Measurements from ENCODE around the gene SERPINA4.

The SERPINA4 gene

GRCh38 chr14:94592457-94592856, 31.2 kb downstream of the SERPINA4 start:
- H2BK5ac ChIP-seq (ENCODE audit: low read length): no peak overlapping the region
- no peak overlapping the region for H3K4me2 ChIP-seq (ENCODE audit: low read length)
- no peaks in the 10 kb centered on the region for H3K4me1 ChIP-seq (ENCODE audit: control insufficient read depth, low read depth, low read length)
- H3K79me2 ChIP-seq (ENCODE audit: control insufficient read depth, insufficient read depth, low read length): no peaks in the 10 kb centered on the region
- no peak overlapping the region for H3K27ac ChIP-seq (ENCODE audit: low read depth, low read length)
- no peak overlapping the region for H2BK15ac ChIP-seq (replicated peaks; ENCODE audit: low read depth)
- no peaks in the 10 kb centered on the region for H3K27me3 ChIP-seq (ENCODE audit: insufficient read depth, low read length, poor library complexity)
- H3K36me3 ChIP-seq (ENCODE audit: control insufficient read depth, insufficient read depth, low read length): no peaks in the 10 kb centered on the region
- no peak overlapping the region for H4K8ac ChIP-seq (ENCODE audit: low read depth, low read length)
- no peak overlapping the region for H4K5ac ChIP-seq (ENCODE audit: low read length)
- H3K4ac ChIP-seq (ENCODE audit: low read depth, low read length): no peak overlapping the region
- H3K79me1 ChIP-seq (ENCODE audit: low read length): no peaks in the 10 kb centered on the region
- H3K9ac ChIP-seq (ENCODE audit: low read length): no peak overlapping the region
- no peak for DNase-seq
- no peak overlapping the region for H3K23ac ChIP-seq (ENCODE audit: low read length)
- H3K18ac ChIP-seq (ENCODE audit: low read length): no peak overlapping the region
- H2AK5ac ChIP-seq (ENCODE audit: low read length): no peak overlapping the region
- no peak overlapping the region for H3K56ac ChIP-seq (ENCODE audit: low read length)
- H2BK120ac ChIP-seq (ENCODE audit: low read depth, low read length): no peak overlapping the region
- H3K4me3 ChIP-seq (ENCODE audit: low read length): no peak overlapping the region

GRCh38 chr14:94593376-94593748, 32.1 kb downstream of the SERPINA4 start:
- Histone ChIP-seq H3K79me2 (ENCODE audit: control insufficient read depth, insufficient read depth, low read length) (no peaks in the 10 kb centered on the region), H3K4me3 (ENCODE audit: low read length) (no peak overlapping the region), H3K56ac (ENCODE audit: low read length) (no peak overlapping the region), H3K4me1 (ENCODE audit: control insufficient read depth, low read depth, low read length) (no peaks in the 10 kb centered on the region), H4K5ac (ENCODE audit: low read length) (no peak overlapping the region), H3K79me1 (ENCODE audit: low read length) (no peaks in the 10 kb centered on the region), H2AK5ac (ENCODE audit: low read length) (no peak overlapping the region), H2BK15ac (replicated peaks; ENCODE audit: low read depth) (no peak overlapping the region), H3K4ac (ENCODE audit: low read depth, low read length) (no peak overlapping the region), H2BK120ac (ENCODE audit: low read depth, low read length) (no peak overlapping the region), H2BK5ac (ENCODE audit: low read length) (no peak overlapping the region), H3K27me3 (ENCODE audit: insufficient read depth, low read length, poor library complexity) (no peaks in the 10 kb centered on the region), H3K4me2 (ENCODE audit: low read length) (no peak overlapping the region), H3K36me3 (ENCODE audit: control insufficient read depth, insufficient read depth, low read length) (no peaks in the 10 kb centered on the region), H4K8ac (ENCODE audit: low read depth, low read length) (no peak overlapping the region), H3K9ac (ENCODE audit: low read length) (no peak overlapping the region), H3K23ac (ENCODE audit: low read length) (no peak overlapping the region), H3K18ac (ENCODE audit: low read length) (no peak overlapping the region), H3K27ac (ENCODE audit: low read depth, low read length) (no peak overlapping the region)
- no peak for DNase-seq
- no CpG with 5 or more reads among the region's 3 CpGs for WGBS (ENCODE audit: extremely low coverage, insufficient coverage, low lambda C conversion rate)

- Histone ChIP-seq H2BK15ac (replicated peaks; ENCODE audit: low read depth) (no peak overlapping the region), H3K4ac (ENCODE audit: low read depth, low read length) (no peak overlapping the region), H3K4me2 (ENCODE audit: low read length) (no peak overlapping the region), H3K36me3 (ENCODE audit: control insufficient read depth, insufficient read depth, low read length) (no peaks in the 10 kb centered on the region), H3K79me1 (ENCODE audit: low read length) (no peaks in the 10 kb centered on the region), H3K4me1 (ENCODE audit: control insufficient read depth, low read depth, low read length) (no peaks in the 10 kb centered on the region), H3K9ac (ENCODE audit: low read length) (no peak overlapping the region), H3K27ac (ENCODE audit: low read depth, low read length) (no peak overlapping the region), H3K18ac (ENCODE audit: low read length) (no peak overlapping the region), H2BK120ac (ENCODE audit: low read depth, low read length) (no peak overlapping the region), H2BK5ac (ENCODE audit: low read length) (no peak overlapping the region), H4K5ac (ENCODE audit: low read length) (no peak overlapping the region), H3K4me3 (ENCODE audit: low read length) (no peak overlapping the region), H2AK5ac (ENCODE audit: low read length) (no peak overlapping the region), H3K79me2 (ENCODE audit: control insufficient read depth, insufficient read depth, low read length) (no peaks in the 10 kb centered on the region), H3K27me3 (ENCODE audit: insufficient read depth, low read length, poor library complexity) (no peaks in the 10 kb centered on the region), H4K8ac (ENCODE audit: low read depth, low read length) (no peak overlapping the region), H3K56ac (ENCODE audit: low read length) (no peak overlapping the region), H3K23ac (ENCODE audit: low read length) (no peak overlapping the region)
- no peak for DNase-seq
- WGBS (ENCODE audit: extremely low coverage, insufficient coverage, low lambda C conversion rate): no CpG with 5 or more reads among the region's 4 CpGs
Observed at GRCh38 chr14:94593749-94594431, 32.6 kb downstream of the SERPINA4 start.

GRCh38 chr14:94594441-94594840, 33.2 kb downstream of the SERPINA4 start:
- H3K79me1 ChIP-seq (ENCODE audit: low read length): no peaks in the 10 kb centered on the region
- H3K27ac ChIP-seq (ENCODE audit: low read depth, low read length): no peak overlapping the region
- no peaks in the 10 kb centered on the region for H3K4me1 ChIP-seq (ENCODE audit: control insufficient read depth, low read depth, low read length)
- no peak overlapping the region for H3K4ac ChIP-seq (ENCODE audit: low read depth, low read length)
- no peak overlapping the region for H3K9ac ChIP-seq (ENCODE audit: low read length)
- H3K36me3 ChIP-seq (ENCODE audit: control insufficient read depth, insufficient read depth, low read length): no peaks in the 10 kb centered on the region
- H3K27me3 ChIP-seq (ENCODE audit: insufficient read depth, low read length, poor library complexity): no peaks in the 10 kb centered on the region
- H3K79me2 ChIP-seq (ENCODE audit: control insufficient read depth, insufficient read depth, low read length): no peaks in the 10 kb centered on the region
- DNase-seq: no peak
- no peak overlapping the region for H3K56ac ChIP-seq (ENCODE audit: low read length)
- no peak overlapping the region for H2AK5ac ChIP-seq (ENCODE audit: low read length)
- no peak overlapping the region for H3K23ac ChIP-seq (ENCODE audit: low read length)
- H3K4me2 ChIP-seq (ENCODE audit: low read length): no peak overlapping the region
- no peak overlapping the region for H4K5ac ChIP-seq (ENCODE audit: low read length)
- H3K4me3 ChIP-seq (ENCODE audit: low read length): no peak overlapping the region
- H2BK5ac ChIP-seq (ENCODE audit: low read length): no peak overlapping the region
- no peak overlapping the region for H2BK15ac ChIP-seq (replicated peaks; ENCODE audit: low read depth)
- no peak overlapping the region for H3K18ac ChIP-seq (ENCODE audit: low read length)
- no peak overlapping the region for H2BK120ac ChIP-seq (ENCODE audit: low read depth, low read length)
- H4K8ac ChIP-seq (ENCODE audit: low read depth, low read length): no peak overlapping the region
- WGBS (ENCODE audit: extremely low coverage, insufficient coverage, low lambda C conversion rate): no CpG with 5 or more reads among the region's 7 CpGs

- H4K5ac ChIP-seq (ENCODE audit: low read length): no peak overlapping the region
- no peaks in the 10 kb centered on the region for H3K27me3 ChIP-seq (ENCODE audit: insufficient read depth, low read length, poor library complexity)
- WGBS (ENCODE audit: extremely low coverage, insufficient coverage, low lambda C conversion rate): no CpG with 5 or more reads among the region's 2 CpGs
- no peak overlapping the region for H4K8ac ChIP-seq (ENCODE audit: low read depth, low read length)
- H3K18ac ChIP-seq (ENCODE audit: low read length): no peak overlapping the region
- H3K4ac ChIP-seq (ENCODE audit: low read depth, low read length): no peak overlapping the region
- no peak overlapping the region for H3K4me2 ChIP-seq (ENCODE audit: low read length)
- no peak overlapping the region for H3K9ac ChIP-seq (ENCODE audit: low read length)
- H3K79me1 ChIP-seq (ENCODE audit: low read length): no peaks in the 10 kb centered on the region
- no peak overlapping the region for H3K23ac ChIP-seq (ENCODE audit: low read length)
- no peak overlapping the region for H3K27ac ChIP-seq (ENCODE audit: low read depth, low read length)
- no peak overlapping the region for H2BK120ac ChIP-seq (ENCODE audit: low read depth, low read length)
- H2BK15ac ChIP-seq (replicated peaks; ENCODE audit: low read depth): no peak overlapping the region
- no peak overlapping the region for H2AK5ac ChIP-seq (ENCODE audit: low read length)
- no peak overlapping the region for H3K4me3 ChIP-seq (ENCODE audit: low read length)
- no peaks in the 10 kb centered on the region for H3K36me3 ChIP-seq (ENCODE audit: control insufficient read depth, insufficient read depth, low read length)
- H3K79me2 ChIP-seq (ENCODE audit: control insufficient read depth, insufficient read depth, low read length): no peaks in the 10 kb centered on the region
- no peak for DNase-seq
- H3K56ac ChIP-seq (ENCODE audit: low read length): no peak overlapping the region
- H3K4me1 ChIP-seq (ENCODE audit: control insufficient read depth, low read depth, low read length): no peaks in the 10 kb centered on the region
- no peak overlapping the region for H2BK5ac ChIP-seq (ENCODE audit: low read length)
Observed at GRCh38 chr14:94595912-94596311, 34.7 kb downstream of the SERPINA4 start.

GRCh38 chr14:94596361-94596760, 35.1 kb downstream of the SERPINA4 start:
- Histone ChIP-seq H3K27me3 (ENCODE audit: insufficient read depth, low read length, poor library complexity) (no peaks in the 10 kb centered on the region), H2BK15ac (replicated peaks; ENCODE audit: low read depth) (no peak overlapping the region), H3K18ac (ENCODE audit: low read length) (no peak overlapping the region), H3K23ac (ENCODE audit: low read length) (no peak overlapping the region), H3K79me2 (ENCODE audit: control insufficient read depth, insufficient read depth, low read length) (no peaks in the 10 kb centered on the region), H3K36me3 (ENCODE audit: control insufficient read depth, insufficient read depth, low read length) (no peaks in the 10 kb centered on the region), H3K27ac (ENCODE audit: low read depth, low read length) (no peak overlapping the region), H4K8ac (ENCODE audit: low read depth, low read length) (no peak overlapping the region), H3K4me1 (ENCODE audit: control insufficient read depth, low read depth, low read length) (no peaks in the 10 kb centered on the region), H3K79me1 (ENCODE audit: low read length) (no peaks in the 10 kb centered on the region), H3K4me2 (ENCODE audit: low read length) (no peak overlapping the region), H3K56ac (ENCODE audit: low read length) (no peak overlapping the region), H3K4me3 (ENCODE audit: low read length) (no peak overlapping the region), H4K5ac (ENCODE audit: low read length) (no peak overlapping the region), H2BK120ac (ENCODE audit: low read depth, low read length) (no peak overlapping the region), H2BK5ac (ENCODE audit: low read length) (no peak overlapping the region), H3K9ac (ENCODE audit: low read length) (no peak overlapping the region), H3K4ac (ENCODE audit: low read depth, low read length) (no peak overlapping the region), H2AK5ac (ENCODE audit: low read length) (no peak overlapping the region)
- no peak for DNase-seq
- no CpG with 5 or more reads among the region's 9 CpGs for WGBS (ENCODE audit: extremely low coverage, insufficient coverage, low lambda C conversion rate)
